Activated CD4-positive, alpha-beta T cell treated with anti-CD3 and anti-CD28 coated beads, Interleukin-2, amount 50 U/mL, for 1 hour (primary cell): ENCODE measurements around the gene TERT.
"Not testable (repeated sequence)": the region's sequence is repeated elsewhere in the genome, so short reads cannot be mapped to it uniquely, and the experiment has no call there.

Experiments
- DNase-seq: peaks from one replicate; pipeline ENCODE4 v3.0.0-alpha.2; 2020

TERT gene

GRCh38 chr5:1330847-1331831 is 36.3 kb upstream of the TERT start:
- no peak for DNase-seq

- DNase-seq = no peak
Observed at GRCh38 chr5:1330146-1330846, 35.4 kb upstream of the TERT start.

- no peak for DNase-seq
Observed at GRCh38 chr5:1329111-1329579, 34.3 kb upstream of the TERT start.

- not testable (repeated sequence) for DNase-seq
Observed at GRCh38 chr5:1328237-1329110, 33.6 kb upstream of the TERT start.

GRCh38 chr5:1326901-1327756 is 32.3 kb upstream of the TERT start:
- DNase-seq = not testable (repeated sequence)

GRCh38 chr5:1326532-1326875 is 31.6 kb upstream of the TERT start:
- not testable (repeated sequence) for DNase-seq

GRCh38 chr5:1325870-1326531 is 31.1 kb upstream of the TERT start:
- no peak for DNase-seq

- DNase-seq = no peak
Observed at GRCh38 chr5:1325191-1325741, 30.4 kb upstream of the TERT start.

- no peak for DNase-seq
Observed at GRCh38 chr5:1324719-1325190, 29.9 kb upstream of the TERT start.

GRCh38 chr5:1324301-1324700 is 29.4 kb upstream of the TERT start:
- DNase-seq = no peak

- no peak for DNase-seq
Observed at GRCh38 chr5:1323803-1324173, 28.9 kb upstream of the TERT start.

- DNase-seq = no peak
Observed at GRCh38 chr5:1322955-1323802, 28.3 kb upstream of the TERT start.

- DNase-seq = no peak
Observed at GRCh38 chr5:1322036-1322900, 27.4 kb upstream of the TERT start.

GRCh38 chr5:1321576-1321975 is 26.7 kb upstream of the TERT start:
- no peak for DNase-seq

GRCh38 chr5:1320436-1321344 is 25.8 kb upstream of the TERT start:
- DNase-seq = no peak

- no peak for DNase-seq
Observed at GRCh38 chr5:1319436-1320256, 24.8 kb upstream of the TERT start.

GRCh38 chr5:1318659-1319251 is 23.9 kb upstream of the TERT start:
- no peak for DNase-seq
